DMS79 (cell line): Measurements from ENCODE around the gene FHIT.

ENCODE experiments used
- DNase-seq: peaks from one replicate; lab custom pipeline; 2025; lab: John Stamatoyannopoulos, UW

Gene FHIT

DNA sequence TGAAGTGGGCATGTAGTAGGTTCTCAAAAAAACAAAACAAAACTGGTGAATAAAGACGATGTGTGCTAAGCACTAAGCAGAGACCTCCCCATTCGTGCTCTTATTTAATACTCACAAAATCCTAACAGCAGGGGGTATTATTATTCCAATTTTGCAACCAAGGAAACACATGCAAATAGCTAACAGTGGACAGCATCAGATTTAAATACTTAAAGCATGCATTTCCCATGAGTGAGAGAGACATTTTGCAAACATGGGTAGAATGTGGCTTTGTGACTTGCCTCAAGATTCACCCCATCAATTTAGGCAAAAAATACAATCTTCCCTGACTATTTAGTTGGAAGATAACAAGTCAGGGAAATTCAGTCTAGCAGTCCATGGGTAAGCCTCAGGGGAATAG is 1255.2 kb downstream of the FHIT start:
- DNase-seq, result no peak

DNA sequence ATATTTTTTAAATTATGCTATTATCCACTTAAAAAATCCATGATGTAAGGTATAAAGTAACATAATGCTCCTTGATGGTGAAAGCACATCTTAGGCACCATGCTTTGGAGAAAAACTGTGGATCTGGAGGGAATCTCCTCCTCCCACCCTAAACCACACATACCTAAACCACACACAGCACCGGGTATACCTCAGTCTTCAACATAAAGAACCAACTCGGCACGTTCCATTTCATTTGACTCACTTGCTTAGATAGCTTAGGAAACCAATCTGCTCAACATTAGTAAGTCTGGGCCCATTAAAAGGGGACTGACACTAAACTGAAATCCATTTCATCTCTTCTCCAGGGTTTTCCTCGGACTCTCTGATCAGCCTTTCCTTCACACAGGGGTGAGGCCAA is 1255.7 kb downstream of the FHIT start:
- no peak for DNase-seq

DNA sequence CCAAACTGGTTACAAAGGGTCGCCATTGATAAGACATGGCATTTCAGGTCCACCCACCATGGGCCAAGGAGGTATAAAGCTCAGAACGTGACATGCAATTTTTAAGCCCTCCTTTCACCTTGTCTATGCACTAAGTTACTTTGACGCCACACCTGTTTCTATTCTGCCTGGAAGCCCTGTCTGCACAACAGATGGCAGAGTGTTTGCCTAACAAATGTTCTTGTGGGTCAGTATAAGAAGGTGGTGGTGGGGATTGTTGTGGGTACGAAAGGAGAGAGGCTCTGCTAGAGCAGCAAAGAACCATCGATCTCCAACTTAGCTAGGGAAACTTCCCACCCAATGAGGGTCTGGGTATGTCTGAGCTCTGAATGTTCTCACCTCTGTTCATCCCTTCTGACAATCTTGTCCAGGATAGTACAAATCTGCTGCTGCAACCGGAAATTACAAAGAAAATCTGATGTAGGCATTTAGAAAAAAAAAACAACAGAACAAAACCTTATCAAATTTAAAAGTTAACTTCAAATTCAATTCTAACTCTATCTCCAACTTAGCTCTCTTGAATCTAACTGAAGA is 1256.4 kb downstream of the FHIT start:
- DNase-seq, result no peak

DNA sequence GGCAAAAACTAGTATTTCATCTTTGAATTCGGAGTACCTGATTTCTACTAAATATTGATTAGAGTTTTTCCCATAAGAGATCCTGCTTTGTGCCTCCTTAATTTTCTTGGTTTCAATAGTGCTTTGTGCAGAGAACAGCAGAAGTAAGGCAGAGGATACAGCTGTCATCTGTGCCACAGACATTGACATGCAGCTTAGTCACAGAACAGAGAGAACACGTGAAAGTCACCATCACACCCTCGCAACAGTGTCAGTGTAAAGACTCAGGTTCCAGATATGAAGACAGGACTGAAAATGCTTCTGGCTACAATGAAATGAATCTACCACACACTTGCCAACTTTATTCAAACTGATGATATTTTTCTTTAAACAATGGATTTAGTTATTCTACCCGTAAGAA is 1258.7 kb downstream of the FHIT start:
- DNase-seq, result no peak

DNA sequence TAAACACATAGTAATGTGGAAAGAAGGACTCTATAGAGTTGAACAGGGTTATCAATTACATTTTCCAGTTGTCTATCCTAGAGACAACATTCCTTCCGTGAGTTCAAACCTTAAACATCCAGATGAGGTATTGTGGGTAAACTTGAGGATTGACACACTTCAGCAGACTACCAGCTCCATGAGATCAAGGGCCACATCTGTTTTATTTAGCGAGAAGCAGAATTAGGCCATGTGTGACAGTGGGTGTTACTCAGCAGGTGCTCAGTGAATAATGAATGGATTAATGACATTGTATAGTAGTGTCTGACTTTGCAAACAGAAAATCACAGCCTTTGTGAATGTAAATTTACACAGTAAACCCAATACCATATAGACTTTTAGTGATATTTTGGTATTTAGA is 1260.3 kb downstream of the FHIT start:
- no peak for DNase-seq

DNA sequence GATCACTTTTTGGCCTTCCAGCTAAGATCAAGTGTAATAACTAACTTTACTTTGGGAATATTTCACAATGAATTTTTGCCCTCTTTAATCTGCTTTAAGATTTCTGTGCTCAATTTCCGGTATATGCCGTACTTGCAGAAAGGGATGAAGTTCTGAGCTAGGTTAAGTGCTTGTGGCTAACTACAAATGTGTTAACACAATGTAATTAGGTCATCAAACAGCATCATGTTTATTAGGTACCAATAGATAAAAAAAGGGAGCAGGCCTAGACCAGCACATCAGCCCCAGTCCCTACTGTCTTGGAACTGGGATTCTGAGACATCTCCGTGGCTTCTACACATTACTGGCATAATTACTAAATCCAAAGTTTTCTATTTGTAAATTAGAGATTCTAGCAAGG is 1268.7 kb downstream of the FHIT start:
- DNase-seq, result no peak

DNA sequence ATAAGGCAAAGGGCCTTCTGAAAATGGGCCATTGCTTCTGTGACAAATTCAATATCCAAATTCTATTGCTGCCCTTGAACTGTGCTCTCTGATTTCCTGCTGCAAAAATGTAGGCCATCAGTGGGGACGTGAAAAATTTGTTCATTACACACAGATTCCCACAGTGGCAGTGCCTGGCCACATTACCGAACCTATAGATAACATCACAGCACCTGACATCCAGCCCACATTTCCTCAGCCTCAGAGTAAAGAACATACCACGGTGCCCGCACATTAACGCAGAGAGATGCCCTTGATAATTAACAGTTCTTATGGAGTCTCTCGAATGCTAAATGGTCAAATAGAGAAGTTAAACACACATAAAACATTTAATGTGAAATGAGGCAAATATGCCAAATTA is 1269.9 kb downstream of the FHIT start:
- DNase-seq, result no peak

DNA sequence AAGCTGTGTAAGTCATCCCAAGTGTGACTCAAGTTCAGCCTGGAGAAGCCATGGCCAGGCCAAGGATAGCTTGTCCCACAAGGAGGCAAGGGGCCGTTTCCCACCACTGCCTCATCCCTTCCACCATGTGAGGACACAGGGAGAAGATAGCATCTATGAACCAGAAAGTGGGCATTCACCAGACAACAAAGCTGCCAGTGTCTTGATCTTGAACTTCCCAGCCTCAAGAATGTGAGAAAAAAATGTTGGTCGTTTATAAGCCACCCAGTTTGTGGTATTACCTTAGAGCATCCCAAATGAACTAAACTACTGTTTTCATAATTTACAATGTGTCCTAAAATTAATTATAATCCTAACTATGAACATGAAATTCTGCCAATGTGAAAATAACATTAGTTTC is 1270.7 kb downstream of the FHIT start:
- no peak for DNase-seq

DNA sequence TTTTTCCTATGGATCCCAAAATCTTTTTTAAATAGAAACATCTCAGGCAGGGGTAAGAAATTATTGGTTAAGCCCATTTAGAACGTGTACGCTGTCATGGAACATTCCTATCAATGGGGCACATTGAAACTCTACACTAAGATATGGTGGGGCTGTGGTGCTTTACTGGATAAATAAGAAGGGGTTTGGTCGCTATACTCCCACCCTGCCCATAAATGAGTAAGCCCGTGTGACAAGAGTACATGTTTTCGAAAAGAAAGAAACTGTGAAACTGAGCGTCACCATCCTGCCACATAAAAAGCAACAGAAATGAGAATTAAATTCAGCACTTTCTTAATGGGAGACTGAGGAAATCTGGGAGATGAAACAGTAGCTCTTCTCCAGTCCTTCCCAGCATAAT is 1271.7 kb downstream of the FHIT start:
- no peak for DNase-seq

DNA sequence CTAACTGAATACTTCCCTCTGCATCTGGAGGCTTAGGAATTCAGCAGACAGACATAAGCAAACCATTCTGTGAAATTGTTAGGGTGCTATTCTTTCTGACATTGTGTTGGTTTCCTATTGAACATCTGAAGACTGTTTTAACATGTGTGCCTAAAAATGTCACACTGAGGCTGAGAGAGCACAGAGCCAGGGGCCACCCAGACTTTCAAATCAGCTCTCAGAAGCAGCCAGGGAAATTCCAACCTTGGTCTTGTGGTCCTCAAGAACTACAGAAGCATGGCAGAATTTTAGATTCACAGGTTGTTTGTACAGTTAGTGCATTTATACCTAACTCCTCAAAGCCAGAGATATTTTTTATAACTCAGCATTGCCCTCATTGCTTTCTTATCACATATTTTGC is 1272.3 kb downstream of the FHIT start:
- no peak for DNase-seq

DNA sequence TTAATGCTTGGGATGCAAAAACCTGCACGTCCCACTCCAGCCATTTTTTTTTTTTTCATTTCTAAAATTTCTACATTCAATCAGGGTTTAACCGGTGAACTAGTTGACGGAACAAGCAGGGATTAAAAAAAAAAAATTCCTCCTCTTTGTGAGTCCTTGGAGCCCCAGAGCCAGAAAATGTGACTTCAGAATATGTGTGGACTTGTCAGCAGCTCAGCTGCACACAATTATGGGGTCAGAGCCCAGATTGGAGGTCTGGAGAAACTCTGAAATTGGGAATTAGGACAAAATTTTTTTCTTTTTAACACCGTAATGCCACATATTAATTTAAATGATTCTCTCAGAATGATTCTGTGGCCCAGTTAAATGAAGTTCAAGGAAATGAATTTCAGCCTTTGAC is 1280.5 kb downstream of the FHIT start:
- DNase-seq, result no peak

DNA sequence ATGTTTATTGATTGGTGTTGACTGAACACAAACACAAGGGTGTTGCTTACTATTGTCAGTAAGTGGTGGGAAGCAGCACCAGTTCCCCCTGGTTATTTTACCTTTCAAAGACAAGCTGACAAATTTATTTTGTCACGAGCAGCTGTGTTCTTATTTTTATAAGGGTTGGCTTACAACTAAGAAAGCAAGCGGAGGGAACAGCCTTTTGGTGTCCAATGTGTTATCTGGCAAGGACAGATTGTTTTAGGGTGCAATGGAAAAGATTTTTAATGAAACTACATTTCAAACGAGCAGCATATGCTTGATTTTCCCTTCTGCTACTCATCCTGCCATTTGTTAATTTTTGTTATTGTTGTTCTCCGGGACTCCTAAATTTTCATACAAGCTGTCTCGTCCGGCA is 1280.9 kb downstream of the FHIT start:
- no peak for DNase-seq

DNA sequence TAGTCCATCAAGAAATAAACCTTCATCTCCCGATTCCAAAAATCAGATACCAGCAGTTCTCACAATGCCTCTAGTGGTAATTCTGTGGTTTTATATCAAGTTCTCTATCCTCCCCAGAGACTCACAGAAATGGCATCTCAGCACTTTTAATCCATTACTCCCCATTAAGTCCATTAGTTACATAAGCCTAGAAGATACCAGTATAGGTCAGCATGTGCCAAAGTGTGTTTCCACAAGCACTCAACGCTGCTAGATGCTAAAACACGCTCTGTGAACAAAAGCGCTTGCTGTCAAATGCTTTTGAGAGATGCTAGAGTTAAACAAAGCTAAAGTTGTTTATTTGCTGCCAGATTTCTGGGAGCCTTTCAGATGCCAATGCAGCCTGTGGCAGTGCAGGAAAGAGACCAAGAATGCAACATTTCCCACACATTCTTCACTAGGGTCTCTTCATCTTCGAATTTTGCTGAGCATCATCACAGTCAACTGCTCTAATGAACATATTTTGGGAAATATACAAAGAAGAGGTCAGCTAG is 1282.7 kb downstream of the FHIT start:
- peak; percentile 80 for DNase-seq

DNA sequence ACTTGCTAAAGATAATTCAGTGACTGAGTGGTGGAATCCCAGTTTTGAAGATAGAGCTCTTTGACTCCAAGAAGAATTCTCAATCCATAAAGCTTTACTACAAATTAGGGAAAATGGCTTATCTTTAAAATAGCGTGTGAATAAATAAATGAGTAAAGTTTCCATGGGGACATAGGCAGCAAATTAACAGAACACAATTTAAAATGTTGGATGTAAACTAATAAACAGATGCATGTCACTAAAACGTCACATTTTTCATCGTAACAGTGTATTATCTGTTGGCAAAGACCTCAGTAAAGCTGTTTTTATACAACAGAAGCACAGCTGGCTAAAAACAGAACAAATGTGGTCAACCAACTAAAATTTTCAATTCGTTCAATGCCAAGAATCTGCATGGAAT is 1287.6 kb downstream of the FHIT start:
- no peak for DNase-seq

DNA sequence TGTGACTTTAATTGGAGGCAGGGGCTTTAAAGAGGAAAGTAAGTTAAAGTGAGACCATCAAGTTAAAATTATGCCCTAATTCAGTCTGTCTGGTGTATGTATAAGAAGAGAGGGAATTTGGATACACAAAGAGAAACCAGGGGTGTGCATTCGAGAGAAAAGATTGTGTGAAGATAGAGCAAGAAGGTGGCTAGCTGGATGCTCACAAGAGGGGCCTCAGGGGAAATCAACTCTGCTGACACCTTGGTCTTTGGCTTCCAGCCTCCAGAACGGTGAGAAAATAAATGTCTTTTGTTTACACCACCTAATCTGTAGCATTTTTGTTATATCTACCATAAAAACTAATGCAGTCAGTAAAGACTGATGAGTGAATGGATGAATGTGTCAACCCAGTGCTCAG is 1294.1 kb downstream of the FHIT start:
- no peak for DNase-seq

DNA sequence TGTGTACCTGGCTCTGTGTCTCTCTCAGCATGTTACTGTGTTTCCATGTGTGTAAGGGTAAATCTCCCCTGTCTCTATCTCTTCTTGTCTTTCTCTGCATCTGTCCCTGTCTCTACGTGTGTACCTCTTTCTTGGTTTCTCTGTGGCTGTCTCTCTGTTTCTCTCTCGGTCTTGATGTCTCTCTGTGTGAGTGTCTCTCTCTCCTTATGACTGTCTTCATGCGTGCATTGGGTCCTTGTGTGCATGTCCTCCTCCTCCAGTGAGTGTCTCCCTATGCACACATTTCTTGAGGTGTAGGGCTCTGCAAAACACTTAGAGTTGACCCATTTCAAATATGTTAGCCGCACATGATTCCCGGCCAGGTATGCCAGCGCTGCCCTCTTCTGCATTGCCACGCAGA is 1298.1 kb downstream of the FHIT start:
- DNase-seq, result no peak

DNA sequence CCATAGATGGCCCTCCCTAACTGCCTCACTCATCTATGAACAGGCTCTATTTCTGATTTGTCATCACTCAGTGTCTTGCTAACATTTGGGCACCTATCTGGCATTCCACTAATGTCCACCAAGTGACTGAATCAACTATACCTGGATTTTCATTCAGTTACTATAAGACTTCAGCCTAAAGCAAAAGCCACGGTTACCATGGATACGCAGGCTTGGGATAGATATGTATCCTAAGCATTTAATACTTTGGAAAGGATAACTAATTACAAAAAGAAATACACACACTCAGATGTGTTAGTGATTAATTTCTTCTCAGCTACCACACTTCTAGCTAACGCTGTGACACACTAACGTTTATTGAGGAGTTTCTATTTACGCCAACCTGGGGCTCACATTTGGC is 1301.9 kb downstream of the FHIT start:
- DNase-seq, result no peak

DNA sequence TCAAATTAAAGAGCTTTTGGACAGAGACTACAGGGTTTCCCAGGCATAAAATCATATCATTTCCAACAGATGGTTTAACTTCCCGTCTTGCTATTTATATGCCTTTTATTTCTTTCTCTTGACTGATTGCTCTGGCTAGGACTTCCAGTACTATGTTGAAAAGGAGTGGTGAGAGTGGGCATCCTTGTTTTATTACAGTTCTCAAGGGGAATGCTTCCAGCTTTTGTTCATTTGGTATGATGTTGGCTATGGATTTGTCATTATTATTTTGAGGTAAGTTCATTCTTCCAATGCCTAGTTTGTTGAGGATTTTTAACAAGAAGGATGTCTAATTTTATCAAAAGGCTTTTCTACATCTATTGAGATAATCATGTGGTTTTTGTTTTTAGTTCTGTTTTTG is 1304.9 kb downstream of the FHIT start:
- no peak for DNase-seq

DNA sequence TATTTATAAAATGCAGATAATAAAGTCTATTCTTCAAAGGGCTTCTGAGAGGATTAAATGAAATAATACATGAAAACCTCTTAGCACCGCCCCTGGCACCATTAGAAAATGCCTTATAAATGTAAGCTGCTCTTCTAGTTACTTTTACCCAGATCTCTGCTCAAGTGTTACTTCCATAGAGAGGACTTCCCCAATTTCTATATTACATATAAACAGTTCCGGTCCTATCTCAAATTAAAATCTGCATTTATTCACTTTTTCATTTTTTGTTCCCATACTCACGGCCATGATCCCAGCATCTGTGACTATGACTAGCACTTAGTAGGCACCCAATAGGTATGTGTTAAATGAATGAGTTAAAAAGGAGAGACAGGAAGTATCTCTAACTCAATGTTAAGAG is 1310.5 kb downstream of the FHIT start:
- DNase-seq, result no peak

DNA sequence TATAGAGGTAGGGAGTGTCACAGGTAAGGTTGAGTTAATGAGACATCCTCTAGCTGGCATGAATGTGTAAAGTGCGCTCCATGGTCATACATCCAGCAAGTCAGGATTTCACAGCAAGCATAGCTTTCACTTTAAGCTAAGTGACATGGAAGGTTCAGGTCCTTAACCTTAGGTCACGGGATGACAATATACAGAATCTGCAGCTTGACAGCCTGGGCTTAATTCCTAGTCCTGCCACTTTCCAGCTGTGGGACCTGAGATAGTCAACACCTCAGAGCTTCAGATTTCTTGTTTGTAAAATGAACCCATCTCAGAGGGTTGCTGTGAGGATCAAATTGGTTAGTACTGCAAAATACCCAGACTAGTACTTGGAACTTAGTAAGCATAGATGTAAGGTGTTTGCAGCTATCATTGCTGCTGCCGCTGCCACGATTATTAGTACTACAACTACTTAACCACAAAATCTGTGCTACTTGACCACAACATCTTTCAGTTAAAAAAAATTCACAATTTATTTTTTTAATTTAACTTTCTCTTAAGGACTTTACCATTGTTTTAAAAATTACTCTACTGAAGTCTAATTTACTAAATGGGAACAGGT is 1311.3 kb downstream of the FHIT start:
- DNase-seq, result no peak

DNA sequence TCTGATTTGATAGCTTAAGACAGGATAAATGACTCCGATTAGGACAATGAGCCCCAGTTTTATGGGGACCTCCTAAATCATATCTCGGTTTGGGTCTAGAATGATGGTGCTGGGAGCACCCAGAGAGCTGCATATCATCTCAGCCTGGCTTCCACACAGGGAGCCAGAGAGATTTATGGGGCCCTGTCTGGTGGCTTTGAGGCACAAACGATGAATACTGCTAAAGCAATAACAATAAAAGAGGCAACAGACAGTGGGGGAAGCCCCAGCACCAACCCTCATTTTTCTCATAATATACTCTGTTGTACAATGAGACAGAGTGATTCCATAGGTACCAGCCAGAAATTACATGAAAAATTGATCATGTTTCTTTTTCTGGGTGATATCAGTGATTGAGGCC is 1312.4 kb downstream of the FHIT start:
- DNase-seq, result no peak

DNA sequence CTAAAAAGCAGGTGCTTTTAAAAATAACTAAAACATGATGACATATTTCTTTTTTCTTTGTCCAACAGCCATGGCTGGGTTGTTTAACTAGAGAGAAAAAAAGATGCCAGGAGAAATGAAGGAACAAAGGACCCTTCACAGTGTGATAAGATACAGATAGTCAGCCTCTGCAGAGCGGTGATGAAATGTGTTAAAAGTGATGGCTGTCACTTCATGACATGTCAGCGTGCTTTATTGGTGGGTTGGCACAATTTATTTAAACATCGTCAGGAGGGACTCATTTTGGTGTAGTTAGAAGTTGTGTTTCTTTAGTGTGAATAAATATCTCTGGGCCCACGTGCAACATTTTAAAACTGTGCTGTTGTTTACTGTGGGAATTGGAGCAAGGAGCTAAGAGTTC is 1314.1 kb downstream of the FHIT start:
- DNase-seq, result no peak

DNA sequence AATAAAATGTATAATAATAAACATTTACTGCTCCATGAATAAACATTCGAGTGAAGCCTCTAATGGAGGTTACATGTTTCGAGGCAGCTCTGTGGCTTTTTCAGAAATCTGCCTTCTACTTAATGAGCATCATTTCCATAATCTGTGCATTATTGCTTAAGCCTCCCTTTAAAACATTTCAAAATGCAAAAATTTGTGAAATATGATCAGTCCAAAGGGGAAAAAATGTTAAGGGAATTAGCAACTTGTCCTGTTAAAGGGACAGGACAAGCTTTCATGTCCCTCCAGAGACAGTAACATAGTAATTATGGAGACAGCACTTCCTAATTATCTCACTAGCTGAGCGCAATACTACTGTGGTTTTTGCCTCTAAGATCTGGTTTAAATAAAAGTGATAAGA is 1314.8 kb downstream of the FHIT start:
- no peak for DNase-seq

DNA sequence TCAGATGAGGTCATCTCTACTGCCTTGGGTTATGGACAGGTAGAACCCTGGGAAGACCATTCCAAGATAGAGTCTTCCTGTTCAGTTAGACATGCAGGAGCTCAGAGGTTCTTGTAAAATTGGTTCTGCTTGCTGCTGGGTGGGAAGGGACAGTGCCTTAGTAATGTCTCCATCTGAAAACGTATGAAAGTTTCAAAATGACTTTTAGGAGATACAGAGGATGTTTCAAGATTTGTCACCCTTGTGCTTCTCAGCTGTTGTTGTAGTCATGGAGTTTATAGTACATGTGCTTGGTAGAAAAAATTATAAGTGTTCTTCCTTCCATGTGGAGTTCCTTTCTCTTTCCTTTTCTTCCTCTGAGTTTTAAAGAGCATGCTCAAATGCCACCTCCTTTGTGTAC is 1316.2 kb downstream of the FHIT start:
- DNase-seq, result no peak
